ENCODE data around the gene KLHL40.

Gene KLHL40

GRCh38 chr3:42685363-42685881 lies at the start of gene KLHL40:
Gene KLHL40 (plus strand): TSS chr3:42685537. CDS start chr3:42685619, 82 bp downstream.
- CTCF ChIA-PET: no interaction called here
- TF ChIP-seq CTCF (IDR thresholded peaks at IDR 0.05; ENCODE audit: control extremely low read depth, extremely low read depth, low read depth, missing control alignments): no peak
- POLR2A ChIA-PET: no interaction called here
- no peak for DNase-seq (ENCODE audit: extremely low spot score)

- CTCF ChIA-PET: interaction anchor here (0.9 to 2.5 kb wide), 12 partner anchors 9 to 88 kb away, joined by 3 to 8 read pairs (median 4); partner anchors contain the start of gene SEC22C
- TF ChIP-seq CTCF (IDR thresholded peaks at IDR 0.05; ENCODE audit: control extremely low read depth, extremely low read depth, low read depth, missing control alignments): no peak
Observed at GRCh38 chr3:42637001-42637400, 48.3 kb upstream of the KLHL40 start.

GRCh38 chr3:42638339-42638842 lies 46.9 kb upstream of the KLHL40 start:
- ChIA-PET CTCF (interaction anchor here (0.9 to 2.5 kb wide), 3 partner anchors 9 to 94 kb away, joined by 3 to 8 read pairs (median 5); no protein-coding TSS in a partner anchor), POLR2A (no interaction called here)
- no peak for TF ChIP-seq CTCF (IDR thresholded peaks at IDR 0.05; ENCODE audit: control extremely low read depth, extremely low read depth, low read depth, missing control alignments)
- DNase-seq (ENCODE audit: extremely low spot score): no peak

More at GRCh38 chr3:42637001-42637400, 48.3 kb upstream of the KLHL40 start:
- DNase-seq (ENCODE audit: extremely low spot score): no peak
- POLR2A ChIA-PET: no interaction called here

- ChIA-PET CTCF (interaction anchor here (0.9 kb wide), 1 partner anchor 13 kb away, joined by 5 read pairs; no protein-coding TSS in a partner anchor), POLR2A (no interaction called here)
- DNase-seq (ENCODE audit: extremely low spot score): no peak
- TF ChIP-seq CTCF (IDR thresholded peaks at IDR 0.05; ENCODE audit: control extremely low read depth, extremely low read depth, low read depth, missing control alignments): no peak
Observed at GRCh38 chr3:42639192-42639591, 46.1 kb upstream of the KLHL40 start.

- no peak for DNase-seq (ENCODE audit: extremely low spot score)
- ChIA-PET POLR2A (no interaction called here), CTCF (no interaction called here)
- TF ChIP-seq CTCF (IDR thresholded peaks at IDR 0.05; ENCODE audit: control extremely low read depth, extremely low read depth, low read depth, missing control alignments): no peak
Observed at GRCh38 chr3:42640129-42640528, 45.2 kb upstream of the KLHL40 start.

- ChIA-PET POLR2A (no interaction called here), CTCF (interaction anchor here (1.1 to 2.9 kb wide), 2 partner anchors 12 to 18 kb away, joined by 3 to 19 read pairs; partner anchors contain the start of gene ZBTB47)
- TF ChIP-seq CTCF (IDR thresholded peaks at IDR 0.05; ENCODE audit: control extremely low read depth, extremely low read depth, low read depth, missing control alignments): no peak
- DNase-seq (ENCODE audit: extremely low spot score): no peak
Observed at GRCh38 chr3:42640771-42641370, 44.5 kb upstream of the KLHL40 start.
